GM12878 (cell line): ENCODE data around the gene TBC1D26. TPM values are rescaled to one million over a fixed set of nuclear protein-coding genes. Genes with fewer than 3 reads are reported as not detected.

Experiments used
- polyA plus RNA-seq, 11 experiments: library from polyadenylated mRNA; depleted of rRNA in 4 of 11; unstranded in 6 of 11; stranded (reverse) in 5 of 11; fragments of >200 nt; fragmentation: Nextera tagmentation in 4 of 11; fragmentation: Illumina TruSeq in 1 of 11; extraction: Ambion mirVana in 4 of 11; extraction: Trizol in 1 of 11; gene quantifications; 1 replicate in 1 of 11; 2 replicates in 10 of 11; pipeline versions ENCODE4 v1.2.1 to v1.2.3, GENCODE V29; 2011 to 2016; ENCODE audit warnings: inconsistent platforms in 2 of 11, missing spikeins in 2 of 11, low read depth in 1 of 11
- small RNA-seq: library from RNA; depleted of rRNA; stranded (forward); fragments of <200 nt; gene quantifications from one replicate; pipeline ENCODE3, GENCODE V24; 2014
- total RNA-seq, 4 experiments: library from RNA; depleted of rRNA in 3 of 4; stranded (reverse); fragments of >200 nt in 3 of 4; fragmentation: Illumina TruSeq in 1 of 4; extraction: Trizol in 1 of 4; gene quantifications; 2 replicates each; pipeline versions ENCODE4 v1.2.1 to v1.2.3, GENCODE V29; 2013 to 2021

Gene TBC1D26
- total and polyA plus RNA-seq, 10 of the 15 experiments (the other 5 are each of a cell fraction or from before 2014, with no cell fraction given): 0.07 to 0.10 TPM; not detected in 8

Small RNAs within 50 kb of the gene (small RNA-seq; reads per million reads assigned to genes)
- gene AC015922.1 (not detected), gene RNA5SP436 (not detected)

Other genes starting within 250 kb of the TBC1D26 start
- gene TVP23C, start 168.8 kb upstream of the TBC1D26 start, total RNA-seq (2014; rRNA removed): 3.5 and 4.1 TPM in 2 replicates
- gene TVP23C, start 168.8 kb upstream of the TBC1D26 start, total RNA-seq (2014; rRNA removed; fragmentation: Illumina TruSeq; extraction: Trizol): 4.8 and 6.1 TPM in 2 replicates
- gene TVP23C, start 168.8 kb upstream of the TBC1D26 start, total RNA-seq (2021): 1.9 and 3.8 TPM in 2 replicates
- 0.42 and 1.5 TPM in 2 replicates for gene TVP23C, start 168.8 kb upstream of the TBC1D26 start, polyA plus RNA-seq (2011; rRNA removed)
- 1.4 and 1.8 TPM in 2 replicates for gene TVP23C, start 168.8 kb upstream of the TBC1D26 start, polyA plus RNA-seq (2014; fragmentation: Illumina TruSeq; extraction: Trizol)
- 1 to 10 TPM; 1.8 TPM for gene TVP23C, start 168.8 kb upstream of the TBC1D26 start, polyA plus RNA-seq (2014; fragmentation: Nextera tagmentation; extraction: Ambion mirVana)
- 2.4 and 2.7 TPM in 2 replicates for gene TVP23C, start 168.8 kb upstream of the TBC1D26 start, polyA plus RNA-seq (2014; rRNA removed)
- gene TVP23C, start 168.8 kb upstream of the TBC1D26 start, polyA plus RNA-seq (2016; fragmentation: Nextera tagmentation; extraction: Ambion mirVana): 1 to 10 TPM; 3.1 to 5.0 TPM
- 0.11 and 0.22 TPM in 2 replicates for gene FBXW10B, start 112.6 kb upstream of the TBC1D26 start, total RNA-seq (2014; rRNA removed)
- gene FBXW10B, start 112.6 kb upstream of the TBC1D26 start, total RNA-seq (2014; rRNA removed; fragmentation: Illumina TruSeq; extraction: Trizol): not detected in 2 replicates
- not detected in 2 replicates for gene FBXW10B, start 112.6 kb upstream of the TBC1D26 start, total RNA-seq (2021)
- gene FBXW10B, start 112.6 kb upstream of the TBC1D26 start, polyA plus RNA-seq (2011; rRNA removed): 0.10 and 0.19 TPM in 2 replicates
- 0.04 TPM in 1 of 2 replicates, not detected in the other for gene FBXW10B, start 112.6 kb upstream of the TBC1D26 start, polyA plus RNA-seq (2014; fragmentation: Illumina TruSeq; extraction: Trizol)
- gene FBXW10B, start 112.6 kb upstream of the TBC1D26 start, polyA plus RNA-seq (2014; fragmentation: Nextera tagmentation; extraction: Ambion mirVana): not detected
- not detected in 2 replicates for gene FBXW10B, start 112.6 kb upstream of the TBC1D26 start, polyA plus RNA-seq (2014; rRNA removed)
- under 1 TPM; 0.10 to 0.16 TPM for gene FBXW10B, start 112.6 kb upstream of the TBC1D26 start, polyA plus RNA-seq (2016; fragmentation: Nextera tagmentation; extraction: Ambion mirVana)
- 10.6 and 13.7 TPM in 2 replicates for gene TRIM16, start 48.0 kb upstream of the TBC1D26 start, total RNA-seq (2014; rRNA removed)
- gene TRIM16, start 48.0 kb upstream of the TBC1D26 start, total RNA-seq (2014; rRNA removed; fragmentation: Illumina TruSeq; extraction: Trizol): 9.6 and 10.7 TPM in 2 replicates
- gene TRIM16, start 48.0 kb upstream of the TBC1D26 start, total RNA-seq (2021): 9.1 and 11.9 TPM in 2 replicates
- gene TRIM16, start 48.0 kb upstream of the TBC1D26 start, polyA plus RNA-seq (2011; rRNA removed): 11.9 and 15.1 TPM in 2 replicates
- gene TRIM16, start 48.0 kb upstream of the TBC1D26 start, polyA plus RNA-seq (2014; fragmentation: Illumina TruSeq; extraction: Trizol): 7.4 and 10.5 TPM in 2 replicates
- 1 to 10 TPM; 3.9 to 6.4 TPM for gene TRIM16, start 48.0 kb upstream of the TBC1D26 start, polyA plus RNA-seq (2014; fragmentation: Nextera tagmentation; extraction: Ambion mirVana)
- 8.5 and 10.3 TPM in 2 replicates for gene TRIM16, start 48.0 kb upstream of the TBC1D26 start, polyA plus RNA-seq (2014; rRNA removed)
- gene TRIM16, start 48.0 kb upstream of the TBC1D26 start, polyA plus RNA-seq (2016; fragmentation: Nextera tagmentation; extraction: Ambion mirVana): 1 to 10 TPM; 2.6 to 3.3 TPM
- 19.3 and 22.8 TPM in 2 replicates for gene ZNF286A, start 32.5 kb upstream of the TBC1D26 start, total RNA-seq (2014; rRNA removed)
- 27.5 and 31.2 TPM in 2 replicates for gene ZNF286A, start 32.5 kb upstream of the TBC1D26 start, total RNA-seq (2014; rRNA removed; fragmentation: Illumina TruSeq; extraction: Trizol)
- gene ZNF286A, start 32.5 kb upstream of the TBC1D26 start, total RNA-seq (2021): 20.1 and 23.7 TPM in 2 replicates
- gene ZNF286A, start 32.5 kb upstream of the TBC1D26 start, polyA plus RNA-seq (2011; rRNA removed): 17.0 and 24.2 TPM in 2 replicates
- 25.5 and 29.9 TPM in 2 replicates for gene ZNF286A, start 32.5 kb upstream of the TBC1D26 start, polyA plus RNA-seq (2014; fragmentation: Illumina TruSeq; extraction: Trizol)
- 10 to 100 TPM in 1 of 2 experiments, 1 to 10 TPM in 1; 8.1 to 12.1 TPM for gene ZNF286A, start 32.5 kb upstream of the TBC1D26 start, polyA plus RNA-seq (2014; fragmentation: Nextera tagmentation; extraction: Ambion mirVana)
- gene ZNF286A, start 32.5 kb upstream of the TBC1D26 start, polyA plus RNA-seq (2014; rRNA removed): 8.5 and 19.8 TPM in 2 replicates
- 10 to 100 TPM; 12.8 to 14.8 TPM for gene ZNF286A, start 32.5 kb upstream of the TBC1D26 start, polyA plus RNA-seq (2016; fragmentation: Nextera tagmentation; extraction: Ambion mirVana)
- 0.11 and 0.17 TPM in 2 replicates for gene ADORA2B, start 212.8 kb downstream of the TBC1D26 start, total RNA-seq (2014; rRNA removed)
- 0.14 and 0.22 TPM in 2 replicates for gene ADORA2B, start 212.8 kb downstream of the TBC1D26 start, total RNA-seq (2014; rRNA removed; fragmentation: Illumina TruSeq; extraction: Trizol)
- gene ADORA2B, start 212.8 kb downstream of the TBC1D26 start, total RNA-seq (2021): 0.21 and 0.31 TPM in 2 replicates
- 0.15 and 0.19 TPM in 2 replicates for gene ADORA2B, start 212.8 kb downstream of the TBC1D26 start, polyA plus RNA-seq (2011; rRNA removed)
- gene ADORA2B, start 212.8 kb downstream of the TBC1D26 start, polyA plus RNA-seq (2014; fragmentation: Illumina TruSeq; extraction: Trizol): 0.09 TPM in 1 of 2 replicates, not detected in the other
- under 1 TPM; 0.13 to 0.16 TPM for gene ADORA2B, start 212.8 kb downstream of the TBC1D26 start, polyA plus RNA-seq (2014; fragmentation: Nextera tagmentation; extraction: Ambion mirVana)
- 0.05 and 0.11 TPM in 2 replicates for gene ADORA2B, start 212.8 kb downstream of the TBC1D26 start, polyA plus RNA-seq (2014; rRNA removed)
- gene ADORA2B, start 212.8 kb downstream of the TBC1D26 start, polyA plus RNA-seq (2016; fragmentation: Nextera tagmentation; extraction: Ambion mirVana): under 1 TPM; 0.35 to 0.42 TPM